ENCODE results near the gene NELL1.

NELL1 gene

DNA sequence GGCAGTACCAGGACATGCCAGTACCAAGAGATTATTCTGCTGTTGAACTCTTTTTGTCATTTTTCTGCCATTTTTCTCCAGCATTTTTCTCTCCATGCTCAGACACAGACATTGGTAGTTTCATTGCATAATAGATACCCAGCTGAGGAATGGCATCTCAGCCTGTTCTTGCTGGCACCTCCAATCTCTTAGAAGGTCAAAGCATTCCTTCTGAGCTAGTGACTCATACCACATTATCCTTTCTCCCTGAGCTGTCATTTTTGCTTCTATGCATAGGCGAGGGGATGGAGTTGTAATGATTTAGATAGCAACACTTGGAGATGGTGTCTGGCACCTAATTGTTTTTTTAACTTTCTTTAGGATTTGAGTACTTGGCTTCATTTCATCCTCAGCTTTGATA lies 321.1 kb downstream of the NELL1 start:
- DNase-seq (ENCODE audit: low read depth, low spot score), result no peak
- no peak overlapping the region for H3K4me3 ChIP-seq
- H3K9ac ChIP-seq (ENCODE audit: insufficient read length), result no peak overlapping the region
- H3K9me3 ChIP-seq (ENCODE audit: low read depth, low read length), result no peaks in the 10 kb centered on the region
- H3K36me3 ChIP-seq (ENCODE audit: insufficient read depth, low read length), result no peaks in the 10 kb centered on the region
- no peak overlapping the region for H3K27ac ChIP-seq
- TF ChIP-seq FOXP2 (optimal IDR thresholded peaks at IDR 0.05; ENCODE audit: control extremely low read depth, extremely low read length, insufficient read depth) (no peak), EZH2 (IDR thresholded peaks at IDR 0.05) (no peak), POLR2AphosphoS5 (IDR thresholded peaks at IDR 0.05; ENCODE audit: borderline replicate concordance, low read depth, low read length) (no peak)

DNA sequence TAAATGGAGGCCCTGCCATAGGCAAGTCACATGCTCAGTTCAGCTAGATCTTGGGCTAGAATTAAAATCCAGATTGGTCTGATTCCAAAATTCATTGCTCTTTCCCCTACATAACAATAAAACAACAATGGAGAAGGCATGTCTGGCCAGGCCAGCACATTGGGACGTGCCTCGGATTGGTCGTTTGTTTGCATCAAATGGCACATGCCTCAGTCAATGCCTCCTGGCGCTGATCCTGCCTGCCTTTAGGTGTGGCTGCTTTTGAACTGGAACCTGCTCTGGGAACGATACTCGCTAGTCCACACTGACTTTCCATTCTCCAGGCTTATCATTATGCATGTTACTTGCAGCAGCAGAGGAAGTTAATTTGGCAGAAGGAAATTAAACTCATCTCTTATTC lies 322.1 kb downstream of the NELL1 start:
- no peaks in the 10 kb centered on the region for H3K36me3 ChIP-seq (ENCODE audit: insufficient read depth, low read length)
- H3K9me3 ChIP-seq (ENCODE audit: low read depth, low read length), result no peaks in the 10 kb centered on the region

DNA sequence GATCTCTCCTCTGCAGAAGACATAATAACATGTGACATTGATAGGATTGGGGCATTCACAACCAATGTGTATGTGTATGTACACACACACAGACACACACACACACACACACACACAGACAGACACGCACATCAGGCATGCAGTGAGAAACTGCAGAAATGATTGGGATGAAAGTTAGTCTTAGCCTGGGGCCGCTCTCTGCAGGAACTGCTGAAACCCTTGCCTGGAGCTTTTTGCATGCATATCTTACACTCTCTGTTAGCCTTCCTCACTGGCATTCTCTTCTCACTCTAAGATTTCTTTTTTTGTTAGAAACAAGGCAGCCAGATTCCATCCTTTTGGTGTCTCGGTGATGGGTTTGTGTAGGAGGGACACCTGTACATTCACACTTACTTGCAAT lies 337.9 kb downstream of the NELL1 start:
- Histone ChIP-seq H3K9ac (ENCODE audit: insufficient read length) (no peak overlapping the region), H3K27ac (no peak overlapping the region), H3K36me3 (ENCODE audit: insufficient read depth, low read length) (no peaks in the 10 kb centered on the region), H3K4me3 (no peak overlapping the region), H3K9me3 (ENCODE audit: low read depth, low read length) (no peaks in the 10 kb centered on the region)
- TF ChIP-seq FOXP2 (optimal IDR thresholded peaks at IDR 0.05; ENCODE audit: control extremely low read depth, extremely low read length, insufficient read depth) (no peak), EZH2 (IDR thresholded peaks at IDR 0.05) (no peak), POLR2AphosphoS5 (IDR thresholded peaks at IDR 0.05; ENCODE audit: borderline replicate concordance, low read depth, low read length) (no peak)
- no peak for DNase-seq (ENCODE audit: low read depth, low spot score)

More for the DNA sequence above, 322.1 kb downstream of the NELL1 start:
- no peak for TF ChIP-seq FOXP2 (optimal IDR thresholded peaks at IDR 0.05; ENCODE audit: control extremely low read depth, extremely low read length, insufficient read depth)
- Histone ChIP-seq H3K9ac (ENCODE audit: insufficient read length) (no peak overlapping the region), H3K4me3 (no peak overlapping the region), H3K27ac (no peak overlapping the region)
- no peak for DNase-seq (ENCODE audit: low read depth, low spot score)

DNA sequence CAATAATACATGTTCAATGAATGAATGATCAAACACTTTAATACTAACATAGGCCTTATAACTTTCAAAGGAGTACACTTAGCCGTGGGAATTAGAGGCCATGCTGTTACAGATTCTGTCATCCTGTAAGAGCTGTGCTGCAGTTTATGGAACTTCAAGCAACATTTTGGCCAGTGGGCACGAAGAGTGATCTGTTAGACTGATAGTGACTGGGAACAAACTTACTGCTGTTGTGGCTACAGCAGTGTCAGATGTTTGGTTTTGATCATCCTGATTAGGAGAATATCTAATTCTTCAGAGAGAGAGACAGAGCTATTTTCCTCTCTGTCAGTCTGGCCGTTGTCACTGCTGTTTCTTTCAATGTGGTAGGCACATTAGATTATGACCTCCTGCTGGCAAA lies 348.9 kb downstream of the NELL1 start:
- Histone ChIP-seq H3K9me3 (ENCODE audit: low read depth, low read length) (no peaks in the 10 kb centered on the region), H3K36me3 (ENCODE audit: insufficient read depth, low read length) (no peaks in the 10 kb centered on the region), H3K27ac (no peak overlapping the region), H3K4me3 (no peak overlapping the region), H3K9ac (ENCODE audit: insufficient read length) (no peak overlapping the region)
- TF ChIP-seq EZH2 (IDR thresholded peaks at IDR 0.05), result no peak
- no peak for DNase-seq (ENCODE audit: low read depth, low spot score)

DNA sequence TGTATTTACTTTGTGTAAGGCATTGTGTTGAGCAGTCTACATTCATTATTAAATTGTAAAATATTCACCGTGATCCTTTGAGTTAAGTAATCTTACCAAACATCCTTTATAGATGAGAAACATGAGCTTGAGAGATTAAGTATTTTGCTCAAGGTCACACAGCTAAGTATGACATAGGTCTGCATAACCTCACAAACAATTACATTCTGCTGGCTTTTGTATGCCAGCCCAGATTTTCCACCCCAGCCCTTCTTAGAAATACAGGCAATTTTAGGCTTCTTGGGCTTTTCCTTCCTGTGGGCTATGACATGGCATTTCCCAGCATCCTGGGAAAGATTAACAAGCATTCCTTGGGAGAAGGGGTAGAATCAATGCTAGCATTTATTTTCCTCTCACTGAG lies 357.3 kb downstream of the NELL1 start:
- no peaks in the 10 kb centered on the region for H3K36me3 ChIP-seq (ENCODE audit: insufficient read depth, low read length)
- TF ChIP-seq FOXP2 (optimal IDR thresholded peaks at IDR 0.05; ENCODE audit: control extremely low read depth, extremely low read length, insufficient read depth) (no peak), EZH2 (IDR thresholded peaks at IDR 0.05) (no peak), POLR2AphosphoS5 (IDR thresholded peaks at IDR 0.05; ENCODE audit: borderline replicate concordance, low read depth, low read length) (no peak)
- DNase-seq (ENCODE audit: low read depth, low spot score), result no peak
- H3K9ac ChIP-seq (ENCODE audit: insufficient read length), result no peak overlapping the region
- no peak overlapping the region for H3K27ac ChIP-seq
- no peak overlapping the region for H3K4me3 ChIP-seq
- H3K9me3 ChIP-seq (ENCODE audit: low read depth, low read length), result no peaks in the 10 kb centered on the region

DNA sequence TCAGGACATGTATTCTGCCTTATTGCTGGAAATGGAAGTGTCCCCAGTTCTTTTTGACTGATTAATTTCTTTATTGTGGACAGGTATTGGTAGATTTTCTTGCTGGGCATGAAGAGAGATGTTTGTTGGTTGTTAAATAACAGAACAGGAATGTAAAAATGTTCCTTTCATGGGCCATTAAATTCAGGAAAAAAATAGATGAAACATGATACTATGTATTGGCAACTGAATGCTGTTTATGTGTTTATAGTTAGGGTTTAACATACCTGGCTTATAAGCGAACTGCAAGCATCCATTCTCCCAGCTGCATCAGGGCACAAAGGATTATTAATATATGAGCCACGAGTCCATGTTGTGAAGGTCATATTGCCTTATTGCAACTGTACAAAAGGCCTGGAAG lies 368.5 kb downstream of the NELL1 start:
- TF ChIP-seq POLR2AphosphoS5 (IDR thresholded peaks at IDR 0.05; ENCODE audit: borderline replicate concordance, low read depth, low read length) (no peak), FOXP2 (optimal IDR thresholded peaks at IDR 0.05; ENCODE audit: control extremely low read depth, extremely low read length, insufficient read depth) (no peak), EZH2 (IDR thresholded peaks at IDR 0.05) (no peak)
- no peaks in the 10 kb centered on the region for H3K36me3 ChIP-seq (ENCODE audit: insufficient read depth, low read length)
- no peak overlapping the region for H3K27ac ChIP-seq
- H3K9me3 ChIP-seq (ENCODE audit: low read depth, low read length), result no peaks in the 10 kb centered on the region
- H3K4me3 ChIP-seq, result no peak overlapping the region
- no peak for DNase-seq (ENCODE audit: low read depth, low spot score)
- no peak overlapping the region for H3K9ac ChIP-seq (ENCODE audit: insufficient read length)

DNA sequence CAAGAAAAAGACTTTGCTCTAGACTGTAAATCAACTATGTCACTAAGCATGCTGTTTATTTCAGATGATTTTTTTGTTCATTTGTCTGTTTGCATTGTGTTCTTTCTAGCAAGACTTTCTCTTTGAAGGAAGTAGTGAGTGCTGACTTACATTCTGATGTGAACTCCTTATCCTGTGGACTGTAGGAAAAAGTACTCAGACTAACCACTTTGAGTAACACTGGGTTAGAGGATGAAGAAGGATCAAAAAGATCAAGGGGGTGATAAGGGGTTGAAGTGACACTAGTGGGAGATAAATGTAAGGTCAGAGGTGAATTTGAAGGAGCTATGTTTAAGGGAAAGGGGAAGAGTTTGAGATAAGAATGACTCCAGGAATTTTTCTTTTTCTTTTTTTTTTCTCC lies 369.4 kb downstream of the NELL1 start:
- Histone ChIP-seq H3K36me3 (ENCODE audit: insufficient read depth, low read length) (no peaks in the 10 kb centered on the region), H3K4me3 (no peak overlapping the region), H3K9ac (ENCODE audit: insufficient read length) (no peak overlapping the region), H3K9me3 (ENCODE audit: low read depth, low read length) (no peaks in the 10 kb centered on the region), H3K27ac (no peak overlapping the region)
- no peak for DNase-seq (ENCODE audit: low read depth, low spot score)
- no peak for TF ChIP-seq POLR2AphosphoS5 (IDR thresholded peaks at IDR 0.05; ENCODE audit: borderline replicate concordance, low read depth, low read length)
- TF ChIP-seq FOXP2 (optimal IDR thresholded peaks at IDR 0.05; ENCODE audit: control extremely low read depth, extremely low read length, insufficient read depth), result no peak
- no peak for TF ChIP-seq EZH2 (IDR thresholded peaks at IDR 0.05)

DNA sequence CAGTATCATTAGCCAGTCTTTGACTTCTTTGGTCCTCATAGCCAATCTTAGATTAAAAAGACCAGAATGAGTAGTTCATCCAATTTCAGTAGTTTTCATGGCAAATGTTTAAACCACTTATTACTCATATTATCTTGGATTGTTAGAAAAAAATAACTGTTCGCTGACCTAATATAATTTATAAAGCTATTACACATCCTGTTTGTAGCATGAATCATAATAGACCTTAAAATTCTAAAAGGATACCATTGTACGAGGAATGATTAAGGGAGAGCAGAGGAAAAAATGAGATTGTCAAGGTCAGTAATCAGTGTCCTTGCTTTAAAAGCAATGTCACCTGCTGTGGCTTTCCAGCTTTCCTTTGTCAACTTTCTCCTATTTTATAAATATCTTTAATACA lies 371.2 kb downstream of the NELL1 start:
- no peaks in the 10 kb centered on the region for H3K9me3 ChIP-seq (ENCODE audit: low read depth, low read length)
- H3K4me3 ChIP-seq, result no peak overlapping the region
- H3K9ac ChIP-seq (ENCODE audit: insufficient read length), result no peak overlapping the region
- no peak overlapping the region for H3K27ac ChIP-seq
- no peaks in the 10 kb centered on the region for H3K36me3 ChIP-seq (ENCODE audit: insufficient read depth, low read length)
- no peak for DNase-seq (ENCODE audit: low read depth, low spot score)
- no peak for TF ChIP-seq FOXP2 (optimal IDR thresholded peaks at IDR 0.05; ENCODE audit: control extremely low read depth, extremely low read length, insufficient read depth)
- TF ChIP-seq EZH2 (IDR thresholded peaks at IDR 0.05), result no peak
- TF ChIP-seq POLR2AphosphoS5 (IDR thresholded peaks at IDR 0.05; ENCODE audit: borderline replicate concordance, low read depth, low read length), result no peak

- no peak for DNase-seq (ENCODE audit: low read depth, low spot score)
- Histone ChIP-seq H3K36me3 (ENCODE audit: insufficient read depth, low read length) (no peaks in the 10 kb centered on the region), H3K27ac (no peak overlapping the region), H3K9me3 (ENCODE audit: low read depth, low read length) (no peaks in the 10 kb centered on the region), H3K9ac (ENCODE audit: insufficient read length) (no peak overlapping the region), H3K4me3 (no peak overlapping the region)
- TF ChIP-seq FOXP2 (optimal IDR thresholded peaks at IDR 0.05; ENCODE audit: control extremely low read depth, extremely low read length, insufficient read depth) (no peak), EZH2 (IDR thresholded peaks at IDR 0.05) (no peak), POLR2AphosphoS5 (IDR thresholded peaks at IDR 0.05; ENCODE audit: borderline replicate concordance, low read depth, low read length) (no peak)
Measured at GRCh38 chr11:21048626-21049025, 379.2 kb downstream of the NELL1 start.

Measured in SK-N-MC (cell line).